HG02623 (cell line): ENCODE measurements around the gene SLC6A6.

Experiments used
- ATAC-seq: cut with Tn5 transposase; IDR thresholded peaks from one replicate; pipeline ENCODE4 v1.9.1; 2021; ENCODE audit warnings: moderate library complexity; ENCODE audit not compliant: unreplicated experiment

SLC6A6 gene

GRCh38 chr3:14464141-14464465, 61.7 kb downstream of the SLC6A6 start:
- ATAC-seq: no peak

DNA sequence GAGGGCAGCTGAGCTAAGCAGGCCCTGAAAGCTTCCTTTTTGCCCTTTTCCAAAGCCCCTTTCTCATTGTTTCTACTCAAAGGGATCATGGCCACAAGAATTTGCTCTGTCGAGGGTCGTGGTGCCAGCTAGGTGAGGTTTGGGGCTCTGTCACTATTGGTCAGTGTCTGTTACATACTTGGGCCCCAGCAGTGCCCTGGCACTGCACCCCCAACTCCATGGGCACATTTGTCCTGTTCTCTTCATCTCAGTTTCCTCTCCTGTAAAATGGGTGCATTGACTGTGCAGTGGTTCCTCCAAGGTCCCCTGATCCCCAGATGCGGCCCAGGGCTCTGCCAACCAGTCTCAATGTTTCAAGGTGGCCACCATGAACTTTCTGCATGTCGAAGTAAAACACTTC, 62.1 kb downstream of the SLC6A6 start:
- no peak for ATAC-seq

- no peak for ATAC-seq
Observed at GRCh38 chr3:14465425-14465824, 63.0 kb downstream of the SLC6A6 start.

DNA sequence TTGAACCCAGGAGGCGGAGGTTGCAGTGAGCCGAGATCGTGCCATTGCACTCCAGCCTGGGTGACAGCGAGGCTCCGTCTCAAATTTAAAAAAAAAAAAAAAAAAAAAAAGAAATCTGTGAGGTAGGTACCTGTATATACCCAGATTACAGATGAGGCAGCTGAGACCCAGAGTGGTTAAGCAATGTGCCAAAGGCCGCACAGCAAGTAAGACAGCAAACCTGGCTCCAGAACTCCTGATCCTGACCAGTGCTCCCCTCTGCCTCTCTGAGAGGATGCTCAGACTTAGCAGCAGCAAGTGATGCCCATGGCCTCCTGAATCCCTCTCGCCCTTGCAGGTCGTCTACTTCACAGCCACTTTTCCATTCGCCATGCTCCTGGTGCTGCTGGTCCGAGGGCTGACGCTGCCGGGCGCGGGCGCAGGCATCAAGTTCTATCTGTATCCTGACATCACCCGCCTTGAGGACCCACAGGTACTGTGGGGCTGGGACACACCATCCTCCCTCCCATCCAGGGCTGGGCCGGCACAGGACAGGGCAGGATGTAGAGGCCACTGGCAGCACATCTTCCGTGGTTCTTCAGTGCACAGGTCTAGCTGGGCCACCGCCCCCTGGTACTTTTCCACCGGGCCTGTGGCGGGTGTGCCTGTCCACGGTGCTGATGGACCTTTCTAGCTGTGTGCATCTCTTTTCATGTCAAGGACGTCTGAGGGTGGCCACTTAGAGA, 63.9 kb downstream of the SLC6A6 start:
- no peak for ATAC-seq

DNA sequence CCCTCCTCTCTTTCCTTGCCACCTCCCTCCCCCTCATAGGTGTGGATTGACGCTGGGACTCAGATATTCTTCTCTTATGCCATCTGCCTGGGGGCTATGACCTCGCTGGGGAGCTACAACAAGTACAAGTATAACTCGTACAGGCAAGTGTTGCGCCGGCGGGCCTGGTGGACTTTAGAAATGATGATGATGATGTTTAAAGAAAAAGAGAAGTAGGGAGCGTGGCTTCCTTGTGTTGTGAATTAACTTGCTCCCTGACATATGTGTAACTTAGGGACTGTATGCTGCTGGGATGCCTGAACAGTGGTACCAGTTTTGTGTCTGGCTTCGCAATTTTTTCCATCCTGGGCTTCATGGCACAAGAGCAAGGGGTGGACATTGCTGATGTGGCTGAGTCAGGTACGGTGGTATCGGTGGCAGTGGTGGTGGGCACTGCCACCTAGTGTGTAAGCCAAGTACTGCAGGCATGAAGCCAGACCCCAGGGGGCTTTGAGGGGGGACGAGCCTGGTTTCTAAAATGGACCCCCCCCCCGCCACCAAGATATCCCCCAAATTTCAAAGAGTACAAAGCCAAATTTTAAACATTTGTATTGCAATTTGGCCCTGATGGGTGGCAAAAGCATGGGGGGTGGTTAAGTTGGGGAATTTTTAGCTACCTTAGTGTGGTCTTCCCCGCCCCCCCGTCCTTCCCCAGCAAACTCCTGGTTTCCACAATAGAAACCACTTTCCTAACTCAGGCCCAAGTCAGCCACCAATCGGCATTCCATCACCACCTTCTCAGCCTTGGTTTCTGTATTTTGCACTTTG, 65.6 kb downstream of the SLC6A6 start:
- no peak for ATAC-seq

DNA sequence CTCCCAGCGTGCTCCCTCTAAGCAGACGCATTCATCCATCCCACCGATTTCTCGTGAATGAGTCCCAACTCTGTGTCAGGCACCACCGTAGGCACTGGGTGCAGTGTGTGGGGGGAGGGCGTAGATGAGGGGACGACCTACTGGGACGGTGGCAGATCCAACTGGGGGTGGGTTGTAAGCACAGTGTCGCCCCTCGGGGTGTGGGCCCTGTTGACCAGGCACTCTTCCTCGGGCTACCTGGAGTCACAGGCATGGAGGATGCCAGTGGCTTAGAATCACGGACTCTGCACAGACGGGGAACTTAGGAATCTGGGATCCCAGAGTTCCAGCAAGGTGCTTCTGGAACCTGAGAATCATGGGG, 66.2 kb downstream of the SLC6A6 start:
- no peak for ATAC-seq

DNA sequence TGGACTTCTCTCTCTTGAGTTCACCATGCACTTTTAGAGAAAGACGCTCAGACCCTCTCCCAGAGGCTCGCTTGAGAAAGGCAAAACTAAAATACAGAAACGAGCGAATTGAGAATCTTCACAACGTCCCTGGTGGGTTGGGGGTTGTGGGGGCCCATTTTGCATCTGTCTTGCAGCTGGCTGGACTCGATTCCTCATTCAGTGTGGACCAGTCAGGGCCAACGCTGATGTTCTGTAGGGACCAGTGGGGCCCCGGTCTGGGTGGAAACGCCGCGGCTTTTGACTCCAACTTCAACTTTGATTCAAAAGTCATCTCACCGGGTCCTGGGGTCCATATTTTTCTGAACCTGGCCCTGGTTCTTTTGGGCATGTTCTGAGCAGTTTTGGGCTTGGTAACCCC, 68.1 kb downstream of the SLC6A6 start:
- no peak for ATAC-seq

DNA sequence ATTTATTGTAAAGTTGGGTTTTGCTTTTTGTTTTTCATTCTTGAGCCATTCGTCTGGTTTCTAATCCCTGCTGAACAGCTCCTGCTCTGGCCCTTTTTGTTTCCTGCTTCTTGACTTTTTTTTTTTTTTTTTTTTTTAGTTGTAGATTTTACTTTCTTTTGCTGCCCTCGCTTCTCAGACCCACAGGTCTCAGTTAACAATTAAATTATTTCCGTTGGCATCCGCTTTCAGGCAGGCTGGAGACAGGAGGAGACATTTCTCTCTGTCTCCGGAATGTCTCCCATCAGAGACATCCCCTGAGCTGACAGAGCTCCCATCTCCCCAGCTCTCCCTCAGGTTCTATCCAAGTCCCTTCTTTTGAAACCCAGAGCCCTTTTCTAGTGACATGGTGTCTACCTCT, 68.6 kb downstream of the SLC6A6 start:
- ATAC-seq: no peak

DNA sequence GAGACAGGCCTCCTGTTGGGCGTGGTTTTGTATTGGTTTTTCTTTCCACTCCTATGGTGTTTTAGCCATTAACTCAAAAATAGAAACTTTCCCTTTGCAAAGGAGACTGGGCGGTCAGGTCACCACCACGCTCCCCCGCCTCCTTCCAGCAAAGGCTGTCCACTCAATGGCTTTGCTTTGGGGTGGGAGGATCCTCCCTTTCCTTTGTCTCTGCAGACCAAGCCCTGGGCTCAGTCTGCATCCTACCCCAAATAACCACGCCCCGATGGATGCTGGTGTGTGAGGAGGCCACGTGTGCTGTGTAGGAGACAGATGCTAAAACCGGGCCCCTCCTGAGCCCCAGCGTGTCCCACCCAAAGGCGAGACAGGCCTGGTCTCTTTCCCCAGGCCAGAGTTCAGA, 69.3 kb downstream of the SLC6A6 start:
- ATAC-seq: no peak

- no peak for ATAC-seq
Observed at GRCh38 chr3:14472471-14473351, 70.3 kb downstream of the SLC6A6 start.

- ATAC-seq: no peak
Observed at GRCh38 chr3:14473411-14473891, 71.0 kb downstream of the SLC6A6 start.

DNA sequence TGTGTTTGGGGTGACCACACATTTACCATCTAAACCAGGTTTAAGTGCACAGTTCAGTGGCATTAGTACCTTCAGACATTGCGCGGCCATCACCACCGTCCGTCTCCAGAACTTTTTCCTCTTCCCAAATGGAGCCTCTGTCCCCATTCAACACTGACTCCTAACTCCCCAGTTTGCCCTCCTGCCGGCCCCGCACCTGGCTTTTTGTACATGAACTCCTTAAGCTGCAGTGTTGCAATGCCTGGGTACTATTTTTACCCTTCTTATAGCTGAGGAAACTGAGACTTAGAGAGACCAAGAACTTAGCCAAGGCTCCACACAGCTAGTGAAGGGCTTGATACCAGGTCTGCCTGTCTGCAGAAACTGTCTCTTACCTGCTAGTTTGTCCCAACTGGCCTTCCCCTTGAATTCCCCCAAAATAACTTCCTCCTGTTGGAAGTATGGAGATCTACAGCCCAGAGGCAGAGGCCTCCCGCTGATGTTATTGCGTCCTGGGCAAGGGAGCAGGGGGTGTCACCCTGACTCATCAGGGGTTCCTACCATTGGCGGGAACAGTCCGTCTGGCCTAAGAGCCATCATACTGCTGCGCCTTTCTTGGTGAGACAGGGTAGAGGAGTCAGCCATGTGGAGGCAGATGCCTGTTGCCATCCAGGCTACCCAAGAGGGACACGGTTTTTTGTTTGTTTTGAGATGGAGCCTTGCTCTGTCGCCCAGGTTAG, 72.1 kb downstream of the SLC6A6 start:
- no peak for ATAC-seq

DNA sequence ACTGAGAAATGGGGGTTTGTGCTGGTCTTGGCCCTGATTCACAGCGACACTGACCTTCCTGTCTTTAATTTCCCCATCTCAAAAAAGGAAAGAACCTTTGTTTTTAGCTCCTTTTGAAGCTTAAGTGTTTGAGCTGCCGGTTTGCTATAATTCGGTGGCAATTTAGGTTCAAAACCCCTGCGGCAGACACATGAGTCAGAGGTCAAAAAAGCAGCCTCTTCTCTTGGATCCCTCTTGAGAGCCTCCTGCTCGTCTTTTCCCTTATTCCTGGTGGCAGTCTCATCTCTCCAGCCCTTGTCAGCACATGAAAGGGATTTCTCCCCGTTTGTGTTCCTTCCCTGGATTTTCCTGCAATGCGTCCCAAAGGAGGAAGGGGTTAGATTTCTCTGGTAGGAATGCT, 73.2 kb downstream of the SLC6A6 start:
- ATAC-seq: no peak

DNA sequence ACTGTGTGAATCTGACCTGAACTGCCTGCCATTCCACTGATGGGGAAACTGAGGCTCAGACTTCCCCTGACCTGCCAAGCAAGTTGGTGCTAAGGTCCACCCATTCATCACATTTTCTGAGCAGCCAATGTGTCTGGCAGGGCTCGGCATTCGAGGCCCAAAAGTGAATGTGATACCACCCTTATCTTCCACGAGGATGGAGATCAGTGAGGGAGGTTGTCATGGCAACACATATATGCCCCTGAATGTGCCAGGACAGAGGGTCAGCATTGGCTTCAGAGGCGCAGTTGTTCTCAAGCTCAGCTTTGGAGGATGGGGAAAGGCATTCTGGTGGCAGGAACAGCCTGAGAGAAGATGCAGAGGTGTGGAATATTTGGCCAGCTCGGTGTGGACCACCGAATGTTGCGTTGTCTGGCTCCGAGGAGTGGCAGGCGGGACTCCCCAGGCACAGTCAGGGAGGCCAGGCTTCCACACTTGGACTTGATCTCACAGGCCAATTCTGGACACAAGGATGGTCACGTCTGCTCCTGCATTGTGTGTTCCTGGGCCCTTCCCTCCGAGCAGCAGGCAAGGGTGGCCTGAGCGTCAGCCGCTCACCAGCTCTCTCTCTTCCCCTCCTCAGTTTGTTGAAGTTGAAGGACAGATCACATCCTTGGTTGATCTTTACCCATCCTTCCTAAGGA, 74.3 kb downstream of the SLC6A6 start:
- ATAC-seq: no peak

DNA sequence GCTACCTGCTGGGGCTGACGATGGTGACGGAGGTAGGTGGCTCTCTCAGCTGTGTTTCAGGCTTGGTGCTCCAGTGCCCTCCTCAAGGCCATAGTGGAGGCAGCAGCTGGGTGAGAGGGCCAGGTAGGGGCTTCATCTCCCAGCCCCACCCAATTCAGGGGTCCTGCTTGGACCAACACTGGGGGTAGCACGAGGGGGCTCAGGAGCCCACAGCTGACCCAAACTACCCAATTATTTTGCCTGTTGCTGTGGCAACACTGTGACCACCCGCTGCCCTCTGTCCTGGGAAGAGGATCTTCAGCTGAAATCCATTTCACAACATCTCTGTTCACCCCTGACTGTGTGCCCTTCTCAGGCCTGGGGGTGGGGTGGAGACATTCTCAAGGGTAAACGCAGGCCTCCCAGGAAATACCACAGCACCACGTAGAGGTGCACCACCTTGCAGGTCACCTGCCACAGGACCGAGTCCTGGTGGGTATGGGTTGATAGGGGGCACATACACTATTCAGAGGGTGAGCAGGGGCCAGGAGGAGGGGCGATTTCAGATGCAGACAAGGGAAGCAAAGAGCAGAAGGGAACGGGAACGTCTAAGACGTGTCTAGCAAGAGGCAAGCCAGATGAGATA, 75.0 kb downstream of the SLC6A6 start:
- no peak for ATAC-seq

DNA sequence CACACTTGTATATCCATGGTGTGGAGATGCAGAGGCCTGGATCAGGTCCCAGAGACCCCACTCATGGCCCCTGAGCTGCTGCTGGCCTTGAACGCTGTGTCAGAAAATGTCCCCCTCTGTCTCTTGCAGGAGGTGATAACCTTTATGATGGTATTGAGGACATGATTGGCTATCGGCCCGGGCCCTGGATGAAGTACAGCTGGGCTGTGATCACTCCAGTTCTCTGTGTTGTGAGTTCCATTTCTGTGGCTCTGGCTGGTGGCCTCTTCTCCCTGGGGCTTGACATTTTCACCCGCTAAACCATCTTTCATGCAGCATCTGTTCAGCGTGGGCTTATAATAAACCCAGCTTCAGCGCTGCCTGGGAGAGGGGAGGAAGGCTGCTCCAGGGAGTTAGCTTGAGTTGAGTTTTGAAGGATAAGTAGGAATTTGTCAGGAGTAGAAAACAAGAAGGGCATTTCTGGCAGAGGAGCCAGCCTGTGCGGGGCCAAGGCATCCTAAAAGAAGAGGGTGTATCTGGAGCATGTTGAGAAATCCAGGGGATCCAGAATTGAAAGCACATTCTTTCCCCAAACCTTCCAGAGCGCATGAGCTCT, 76.6 kb downstream of the SLC6A6 start:
- ATAC-seq: no peak

- ATAC-seq: no peak
Observed at GRCh38 chr3:14479591-14479990, 77.2 kb downstream of the SLC6A6 start.

DNA sequence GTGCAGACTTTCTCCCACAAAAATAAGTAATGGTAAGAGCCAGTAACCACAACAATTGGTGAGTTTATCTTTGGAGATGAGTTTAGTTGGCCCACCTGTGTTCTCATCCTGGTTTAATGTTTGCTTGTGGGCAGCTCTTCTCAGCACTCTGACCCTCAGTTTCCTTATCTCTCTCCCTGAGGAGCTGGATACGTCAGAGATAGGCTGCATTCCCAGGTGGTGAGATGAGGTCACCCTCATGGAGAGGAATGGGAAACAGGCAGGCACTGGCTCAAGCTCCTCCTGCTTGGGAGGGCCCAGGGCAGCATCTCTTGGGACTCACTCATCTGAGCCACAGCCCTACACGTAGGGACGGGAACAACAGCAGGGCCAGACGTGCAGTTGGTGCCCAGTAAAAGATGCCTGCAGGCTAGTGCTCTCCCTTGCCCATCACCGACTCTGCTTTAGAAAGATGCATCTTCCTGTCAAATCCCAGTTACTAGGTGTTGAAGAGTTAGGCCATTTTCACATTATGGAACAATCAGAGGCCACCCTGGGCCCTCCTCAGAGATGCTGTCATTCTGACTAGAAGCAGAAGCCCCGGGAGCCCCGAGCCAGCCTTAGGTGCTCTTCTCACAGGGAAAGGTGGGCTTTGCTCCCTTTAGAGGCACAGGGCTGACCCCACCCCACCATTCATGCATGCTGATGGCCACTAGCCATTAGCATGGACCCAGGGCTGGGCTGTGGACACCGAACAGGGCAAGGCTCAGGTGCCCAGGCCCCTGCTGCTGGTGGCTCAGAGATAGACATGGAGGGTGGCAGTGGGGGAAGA, 78.0 kb downstream of the SLC6A6 start:
- no peak for ATAC-seq
